GM23248 (cell line): ENCODE results near the gene NTNG1.

ENCODE experiments used
- EZH2 ChIP-seq: fragments of 200-600 bp; sonication (generic); IDR thresholded peaks from 2 replicates; pipeline ENCODE4 v1.6.1; 2018; ENCODE audit warnings: antibody characterized with exemption, mild to moderate bottlenecking; ENCODE audit not compliant: insufficient read depth, poor library complexity, severe bottlenecking
- EZH2phosphoT487 ChIP-seq: fragments of 200-600 bp; sonication (generic); IDR thresholded peaks from 2 replicates; pipeline ENCODE4 v1.6.1; 2018; ENCODE audit warnings: antibody characterized with exemption, moderate library complexity, mild to moderate bottlenecking, low read depth; ENCODE audit not compliant: insufficient read depth

DNA sequence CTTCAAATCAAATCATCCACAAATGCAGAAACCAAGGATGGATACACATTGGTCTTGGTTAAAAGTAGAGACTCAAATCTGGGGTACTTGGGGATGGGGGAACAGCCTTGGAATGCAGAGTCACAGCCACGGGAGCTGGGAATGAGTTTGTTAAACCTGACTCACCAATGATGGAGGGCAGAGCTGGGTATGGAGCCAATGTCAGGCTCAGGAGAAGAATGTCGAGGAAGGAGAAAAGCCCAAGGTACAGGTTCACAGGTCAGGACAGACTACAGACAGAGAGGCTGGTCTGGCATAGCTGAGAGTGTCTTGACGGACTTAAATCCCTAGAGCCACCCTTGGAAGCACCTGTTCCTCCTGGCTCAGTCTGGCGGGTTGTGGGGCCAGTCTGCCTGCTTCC lies 237.6 kb downstream of the NTNG1 start:
- TF ChIP-seq EZH2, result no peak
- TF ChIP-seq EZH2phosphoT487, result no peak
